Esophagus muscularis mucosa (tissue), 4 donors: ENCODE results near the gene PRSS50.

ENCODE experiments used
- EP300 ChIP-seq: sonication (generic); formaldehyde crosslinking; IDR thresholded peaks from one replicate; pipeline ENCODE4 v1.6.1; 2017; ENCODE audit warnings: antibody characterized with exemption
- POLR2A ChIP-seq: fragments of 450-650 bp; IDR thresholded peaks from one replicate; pipeline ENCODE4 v1.6.1; 2017; ENCODE audit warnings: antibody characterized with exemption, moderate library complexity, mild to moderate bottlenecking, low read depth
- POLR2AphosphoS5 ChIP-seq, 2 donors: sonication (generic); formaldehyde crosslinking; IDR thresholded peaks; one replicate each; pipeline ENCODE4 v1.6.1; 2017; ENCODE audit warnings: antibody characterized with exemption in 2 of 2
- TF ChIP-seq, protein P1 (sequence below), 3 experiments: fragments of 200-600 bp in 2 of 3; fragments of 450-650 bp in 1 of 3; sonication (generic) in 2 of 3; IDR thresholded peaks; one replicate each; pipeline ENCODE4 v1.5.1; 2017 to 2019; ENCODE audit warnings: antibody characterized with exemption in 3 of 3, mild to moderate bottlenecking in 2 of 3, moderate library complexity in 1 of 3

DNA sequence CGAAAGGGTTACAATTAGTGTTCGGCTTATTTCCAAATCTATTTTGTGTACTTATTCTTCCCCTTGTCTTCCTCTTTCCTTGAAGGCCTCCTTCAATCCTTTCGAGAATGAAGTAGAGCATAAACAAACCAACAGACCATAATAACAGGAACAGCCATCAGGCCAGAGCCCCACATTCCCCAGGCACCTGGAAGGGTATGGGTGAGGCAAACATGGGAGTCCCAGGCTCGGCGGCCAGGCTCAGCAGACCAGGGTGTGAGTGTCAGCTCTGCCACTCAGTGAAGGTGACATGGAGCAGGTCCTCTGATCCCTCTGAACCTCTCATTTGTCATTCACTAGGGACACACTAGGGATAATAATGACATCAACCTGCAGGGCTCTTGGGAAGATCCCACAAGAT lies 38.0 kb downstream of the PRSS50 start:
- TF ChIP-seq, protein P1, sequence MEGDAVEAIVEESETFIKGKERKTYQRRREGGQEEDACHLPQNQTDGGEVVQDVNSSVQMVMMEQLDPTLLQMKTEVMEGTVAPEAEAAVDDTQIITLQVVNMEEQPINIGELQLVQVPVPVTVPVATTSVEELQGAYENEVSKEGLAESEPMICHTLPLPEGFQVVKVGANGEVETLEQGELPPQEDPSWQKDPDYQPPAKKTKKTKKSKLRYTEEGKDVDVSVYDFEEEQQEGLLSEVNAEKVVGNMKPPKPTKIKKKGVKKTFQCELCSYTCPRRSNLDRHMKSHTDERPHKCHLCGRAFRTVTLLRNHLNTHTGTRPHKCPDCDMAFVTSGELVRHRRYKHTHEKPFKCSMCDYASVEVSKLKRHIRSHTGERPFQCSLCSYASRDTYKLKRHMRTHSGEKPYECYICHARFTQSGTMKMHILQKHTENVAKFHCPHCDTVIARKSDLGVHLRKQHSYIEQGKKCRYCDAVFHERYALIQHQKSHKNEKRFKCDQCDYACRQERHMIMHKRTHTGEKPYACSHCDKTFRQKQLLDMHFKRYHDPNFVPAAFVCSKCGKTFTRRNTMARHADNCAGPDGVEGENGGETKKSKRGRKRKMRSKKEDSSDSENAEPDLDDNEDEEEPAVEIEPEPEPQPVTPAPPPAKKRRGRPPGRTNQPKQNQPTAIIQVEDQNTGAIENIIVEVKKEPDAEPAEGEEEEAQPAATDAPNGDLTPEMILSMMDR (IDR thresholded peaks at IDR 0.05), result no peak
- TF ChIP-seq POLR2A (no peak), POLR2AphosphoS5 (IDR thresholded peaks at IDR 0.05) (no peak), EP300 (no peak)
